ENCODE results near the gene HLF. TPM values are rescaled to one million over a fixed set of nuclear protein-coding genes. Genes with fewer than 3 reads are reported as not detected.

Gene HLF
- total RNA-seq, 1 experiment from 2014 or later = 1.5 TPM

DNA sequence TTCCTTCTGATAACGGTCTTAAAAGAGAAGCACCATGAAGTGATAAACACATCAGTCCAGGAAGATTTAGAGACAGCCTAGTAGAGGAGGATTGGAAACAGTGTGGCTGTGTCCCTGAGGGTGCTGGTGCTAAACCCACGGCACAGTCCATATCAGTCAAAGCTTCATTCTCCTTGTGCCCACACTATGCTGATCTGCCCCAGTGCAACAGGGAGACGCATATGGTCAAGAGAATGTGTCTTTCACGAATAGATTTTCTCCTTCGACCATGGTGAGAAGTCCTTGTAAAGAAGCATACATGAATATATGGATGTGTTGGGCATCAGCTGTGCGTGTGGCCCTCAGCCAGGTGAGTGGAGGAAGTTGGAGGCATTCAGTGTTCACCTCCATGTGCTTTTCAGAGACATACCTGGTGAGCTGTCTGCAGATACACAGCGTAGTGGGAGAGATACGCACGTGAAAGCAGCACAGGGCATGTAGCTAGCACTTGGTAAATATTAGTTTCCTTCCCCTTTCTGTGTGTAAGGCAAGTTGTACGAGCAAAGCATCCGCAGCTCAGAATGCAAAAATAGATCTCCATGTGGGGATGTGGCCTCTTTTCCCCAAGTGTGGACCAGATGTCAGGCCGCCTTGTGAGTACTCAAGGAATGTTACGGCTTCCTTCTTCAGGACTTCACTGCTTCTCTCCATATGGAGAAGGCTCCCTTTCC lies 29.4 kb downstream of the HLF start:
- RAD21 ChIA-PET (ENCODE audit: low non-redundant PET in 1 of 2, low total read pairs in 2 of 2, uncharacterized antibody in 2 of 2, unreplicated experiment in 2 of 2) = no interaction called here
- no peaks in the 10 kb centered on the region for H3K36me3 ChIP-seq (ENCODE audit: control insufficient read depth in 1 of 2, insufficient read depth in 2 of 2, low read length in 2 of 2)
- CTCF ChIA-PET = interaction anchor here (0.8 to 1.7 kb wide), 4 partner anchors 56 to 301 kb away, joined by 3 to 12 read pairs (median 4); no protein-coding TSS in a partner anchor
- TF ChIP-seq ZBTB33 (IDR thresholded peaks at IDR 0.05; ENCODE audit: extremely low read depth, insufficient replicate concordance, low read length) = no peak
- no peak for TF ChIP-seq RAD21 (IDR thresholded peaks at IDR 0.05; ENCODE audit: low read depth)
- TF ChIP-seq POLR2A (IDR thresholded peaks at IDR 0.05; ENCODE audit: borderline replicate concordance, extremely low read depth, insufficient read depth, insufficient read length) = no peak
- TF ChIP-seq CBX3 (IDR thresholded peaks at IDR 0.05; ENCODE audit: low read depth) = no peak
- TF ChIP-seq JUND (IDR thresholded peaks at IDR 0.05) = no peak
- TF ChIP-seq EZH2phosphoT487 (IDR thresholded peaks at IDR 0.05; ENCODE audit: borderline replicate concordance) = no peak
- TF ChIP-seq SRF (IDR thresholded peaks at IDR 0.05; ENCODE audit: low read depth) = no peak
- TF ChIP-seq POLR2AphosphoS5 (IDR thresholded peaks at IDR 0.05; ENCODE audit: low read depth, low read length) = no peak
- no peak for TF ChIP-seq MAX (IDR thresholded peaks at IDR 0.05)
- no peak for TF ChIP-seq YY1 (IDR thresholded peaks at IDR 0.05; ENCODE audit: extremely low read depth, insufficient replicate concordance, low read depth, low read length)
- TF ChIP-seq, protein P1, sequence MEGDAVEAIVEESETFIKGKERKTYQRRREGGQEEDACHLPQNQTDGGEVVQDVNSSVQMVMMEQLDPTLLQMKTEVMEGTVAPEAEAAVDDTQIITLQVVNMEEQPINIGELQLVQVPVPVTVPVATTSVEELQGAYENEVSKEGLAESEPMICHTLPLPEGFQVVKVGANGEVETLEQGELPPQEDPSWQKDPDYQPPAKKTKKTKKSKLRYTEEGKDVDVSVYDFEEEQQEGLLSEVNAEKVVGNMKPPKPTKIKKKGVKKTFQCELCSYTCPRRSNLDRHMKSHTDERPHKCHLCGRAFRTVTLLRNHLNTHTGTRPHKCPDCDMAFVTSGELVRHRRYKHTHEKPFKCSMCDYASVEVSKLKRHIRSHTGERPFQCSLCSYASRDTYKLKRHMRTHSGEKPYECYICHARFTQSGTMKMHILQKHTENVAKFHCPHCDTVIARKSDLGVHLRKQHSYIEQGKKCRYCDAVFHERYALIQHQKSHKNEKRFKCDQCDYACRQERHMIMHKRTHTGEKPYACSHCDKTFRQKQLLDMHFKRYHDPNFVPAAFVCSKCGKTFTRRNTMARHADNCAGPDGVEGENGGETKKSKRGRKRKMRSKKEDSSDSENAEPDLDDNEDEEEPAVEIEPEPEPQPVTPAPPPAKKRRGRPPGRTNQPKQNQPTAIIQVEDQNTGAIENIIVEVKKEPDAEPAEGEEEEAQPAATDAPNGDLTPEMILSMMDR (IDR thresholded peaks at IDR 0.05 in 2 of 3, conservative IDR thresholded peaks at IDR 0.05 in 1 of 3; ENCODE audit: borderline replicate concordance in 1 of 3, insufficient read depth in 1 of 3, low read depth in 2 of 3, low read length in 2 of 3) = no peak
- TF ChIP-seq ELF1 (IDR thresholded peaks at IDR 0.05; ENCODE audit: borderline replicate concordance, low read depth) = no peak
- no peak for TF ChIP-seq TCF7L2 (IDR thresholded peaks at IDR 0.05; ENCODE audit: borderline replicate concordance, extremely low read depth, insufficient read depth, insufficient read length)
- no peak for TF ChIP-seq ZFX (IDR thresholded peaks at IDR 0.05)
- TF ChIP-seq EGR1 (IDR thresholded peaks at IDR 0.05; ENCODE audit: low read depth) = no peak
- TF ChIP-seq, protein P2, sequence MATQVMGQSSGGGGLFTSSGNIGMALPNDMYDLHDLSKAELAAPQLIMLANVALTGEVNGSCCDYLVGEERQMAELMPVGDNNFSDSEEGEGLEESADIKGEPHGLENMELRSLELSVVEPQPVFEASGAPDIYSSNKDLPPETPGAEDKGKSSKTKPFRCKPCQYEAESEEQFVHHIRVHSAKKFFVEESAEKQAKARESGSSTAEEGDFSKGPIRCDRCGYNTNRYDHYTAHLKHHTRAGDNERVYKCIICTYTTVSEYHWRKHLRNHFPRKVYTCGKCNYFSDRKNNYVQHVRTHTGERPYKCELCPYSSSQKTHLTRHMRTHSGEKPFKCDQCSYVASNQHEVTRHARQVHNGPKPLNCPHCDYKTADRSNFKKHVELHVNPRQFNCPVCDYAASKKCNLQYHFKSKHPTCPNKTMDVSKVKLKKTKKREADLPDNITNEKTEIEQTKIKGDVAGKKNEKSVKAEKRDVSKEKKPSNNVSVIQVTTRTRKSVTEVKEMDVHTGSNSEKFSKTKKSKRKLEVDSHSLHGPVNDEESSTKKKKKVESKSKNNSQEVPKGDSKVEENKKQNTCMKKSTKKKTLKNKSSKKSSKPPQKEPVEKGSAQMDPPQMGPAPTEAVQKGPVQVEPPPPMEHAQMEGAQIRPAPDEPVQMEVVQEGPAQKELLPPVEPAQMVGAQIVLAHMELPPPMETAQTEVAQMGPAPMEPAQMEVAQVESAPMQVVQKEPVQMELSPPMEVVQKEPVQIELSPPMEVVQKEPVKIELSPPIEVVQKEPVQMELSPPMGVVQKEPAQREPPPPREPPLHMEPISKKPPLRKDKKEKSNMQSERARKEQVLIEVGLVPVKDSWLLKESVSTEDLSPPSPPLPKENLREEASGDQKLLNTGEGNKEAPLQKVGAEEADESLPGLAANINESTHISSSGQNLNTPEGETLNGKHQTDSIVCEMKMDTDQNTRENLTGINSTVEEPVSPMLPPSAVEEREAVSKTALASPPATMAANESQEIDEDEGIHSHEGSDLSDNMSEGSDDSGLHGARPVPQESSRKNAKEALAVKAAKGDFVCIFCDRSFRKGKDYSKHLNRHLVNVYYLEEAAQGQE (IDR thresholded peaks at IDR 0.05; ENCODE audit: low read depth) = no peak
- no peak for TF ChIP-seq ZNF274 (IDR thresholded peaks at IDR 0.05; ENCODE audit: low read depth, low read length)
- TF ChIP-seq CEBPB (IDR thresholded peaks at IDR 0.05; ENCODE audit: low read depth) = no peak
- TF ChIP-seq ATF3 (IDR thresholded peaks at IDR 0.05) = no peak
- H2AFZ ChIP-seq (ENCODE audit: low read depth, low read length, poor library complexity, severe bottlenecking) = no peak overlapping the region
- no peaks in the 10 kb centered on the region for H3K27me3 ChIP-seq (ENCODE audit: insufficient read depth, low read length)
- no peak overlapping the region for H3K4me2 ChIP-seq (ENCODE audit: low read length)
- no peak overlapping the region for H3K4me3 ChIP-seq (replicated peaks in 1 of 2; ENCODE audit: low read depth in 1 of 2, low read length in 2 of 2)
- DNase-seq (ENCODE audit: low read depth, low spot score) = no peak
- no peaks in the 10 kb centered on the region for H3K9me3 ChIP-seq (ENCODE audit: control insufficient read depth in 1 of 2, insufficient read depth in 1 of 2, low read depth in 1 of 2, low read length in 2 of 2)
- no peaks in the 10 kb centered on the region for H3K79me2 ChIP-seq (ENCODE audit: insufficient read depth, low read length)
- H3K27ac ChIP-seq (ENCODE audit: low read depth, low read length) = no peak overlapping the region
- intact Hi-C loops (cut with micrococcal nuclease) = no loop called here
- no peak for ATAC-seq
- no peaks in the 10 kb centered on the region for H3K4me1 ChIP-seq (ENCODE audit: control insufficient read depth in 1 of 2, insufficient read depth in 2 of 2, low read length in 2 of 2)
- no peak overlapping the region for H3K9ac ChIP-seq (ENCODE audit: low read length)
- H3K9me2 ChIP-seq (ENCODE audit: insufficient read depth) = no peaks in the 10 kb centered on the region
- H4K20me1 ChIP-seq (ENCODE audit: insufficient read depth) = no peaks in the 10 kb centered on the region
- BruUV-seq (replicated peaks) = no TSS peak
- POLR2A ChIA-PET = no interaction called here

All from HCT116 (cell line).